Mesendoderm (in vitro differentiated cells): ENCODE measurements around the gene CPEB3.
A peak's percentile ranks its signal among the peaks of the same experiment; 100 is the strongest.

ENCODE experiments used
- DNase-seq: peaks from one replicate; pipeline ENCODE4 v3.0.0; 2013
- H2AK5ac ChIP-seq: 2 replicates; pipeline ENCODE4 v1.6.1; 2013; ENCODE audit warnings: low read length, inconsistent platforms
- H2BK120ac ChIP-seq: 2 replicates; pipeline ENCODE4 v1.6.1; 2013; ENCODE audit warnings: low read depth, mild to moderate bottlenecking, low read length, moderate library complexity, mixed read lengths
- H2BK15ac ChIP-seq: replicated peaks from 2 replicates; pipeline ENCODE4 v1.6.1; 2013; ENCODE audit warnings: low read depth, mild to moderate bottlenecking, moderate library complexity
- H2BK5ac ChIP-seq: 2 replicates; pipeline ENCODE4 v1.6.1; 2013; ENCODE audit warnings: low read length, inconsistent platforms
- H3K18ac ChIP-seq: 2 replicates; pipeline ENCODE4 v1.6.1; 2013; ENCODE audit warnings: mild to moderate bottlenecking, low read length, mixed read lengths
- H3K23ac ChIP-seq: one replicate; pipeline ENCODE4 v1.6.1; 2013; ENCODE audit warnings: low read length
- H3K27ac ChIP-seq: 2 replicates; pipeline ENCODE4 v1.5.1; 2013; ENCODE audit warnings: low read depth, mild to moderate bottlenecking, inconsistent platforms, low read length, moderate library complexity
- H3K27me3 ChIP-seq: 2 replicates; pipeline ENCODE4 v1.6.1; 2013; ENCODE audit warnings: low read length, control low read depth, mild to moderate bottlenecking, inconsistent platforms; ENCODE audit not compliant: insufficient read depth, poor library complexity
- H3K36me3 ChIP-seq: 2 replicates; pipeline ENCODE4 v1.6.1; 2013; ENCODE audit warnings: low read length, inconsistent platforms; ENCODE audit not compliant: control insufficient read depth, insufficient read depth
- H3K4ac ChIP-seq: one replicate; pipeline ENCODE4 v1.6.1; 2013; ENCODE audit warnings: low read depth, mild to moderate bottlenecking, low read length, moderate library complexity
- H3K4me1 ChIP-seq: 2 replicates; pipeline ENCODE4 v1.6.1; 2013; ENCODE audit warnings: low read depth, low read length, inconsistent platforms; ENCODE audit not compliant: control insufficient read depth
- H3K4me2 ChIP-seq: 2 replicates; pipeline ENCODE4 v1.6.1; 2013; ENCODE audit warnings: low read length
- H3K4me3 ChIP-seq: 2 replicates; pipeline ENCODE4 v1.5.1; 2013; ENCODE audit warnings: mild to moderate bottlenecking, low read length
- H3K56ac ChIP-seq: one replicate; pipeline ENCODE4 v1.6.1; 2013; ENCODE audit warnings: low read length
- H3K79me1 ChIP-seq: 2 replicates; pipeline ENCODE4 v1.6.1; 2013; ENCODE audit warnings: low read length, inconsistent platforms
- H3K79me2 ChIP-seq: 2 replicates; pipeline ENCODE4 v1.6.1; 2013; ENCODE audit warnings: mild to moderate bottlenecking, low read length; ENCODE audit not compliant: control insufficient read depth, insufficient read depth
- H3K9ac ChIP-seq: 2 replicates; pipeline ENCODE4 v1.6.1; 2013; ENCODE audit warnings: low read length, inconsistent platforms
- H4K5ac ChIP-seq: one replicate; pipeline ENCODE4 v1.6.1; 2013; ENCODE audit warnings: low read length
- H4K8ac ChIP-seq: one replicate; pipeline ENCODE4 v1.6.1; 2013; ENCODE audit warnings: low read depth, mild to moderate bottlenecking, control low read depth, low read length, moderate library complexity
- WGBS: extraction: QIAGEN DNeasy Blood & Tissue Kit; methylation state at CpG from one replicate; pipeline ENCODE4 v1.1.7; 2013; ENCODE audit warnings: low lambda C conversion rate, missing lambda C conversion rate; ENCODE audit not compliant: insufficient coverage; ENCODE audit errors: extremely low coverage; 5-methylcytosine and 5-hydroxymethylcytosine counted together

CPEB3 gene

GRCh38 chr10:92087750-92088395 lies 203.0 kb downstream of the CPEB3 start:
- H2BK5ac ChIP-seq, result no peak overlapping the region
- H2AK5ac ChIP-seq, result no peak overlapping the region
- peak; percentile 97 for DNase-seq
- no CpG with 5 or more reads among the region's 7 CpGs for WGBS
- no peak overlapping the region for H2BK120ac ChIP-seq
- no peaks in the 10 kb centered on the region for H3K79me2 ChIP-seq
- H3K4me2 ChIP-seq, result no peak overlapping the region
- no peaks in the 10 kb centered on the region for H3K79me1 ChIP-seq
- H3K36me3 ChIP-seq, result no peaks in the 10 kb centered on the region
- H3K56ac ChIP-seq, result peak overlapping the region; percentile 27
- H3K9ac ChIP-seq, result no peak overlapping the region
- no peak overlapping the region for H3K18ac ChIP-seq
- no peak overlapping the region for H4K5ac ChIP-seq
- no peak overlapping the region for H4K8ac ChIP-seq
- no peak overlapping the region for H3K4me3 ChIP-seq
- no peaks in the 10 kb centered on the region for H3K27me3 ChIP-seq
- H2BK15ac ChIP-seq, result no peak overlapping the region
- no peak overlapping the region for H3K23ac ChIP-seq
- H3K4me1 ChIP-seq, result no peaks in the 10 kb centered on the region
- no peak overlapping the region for H3K4ac ChIP-seq
- no peak overlapping the region for H3K27ac ChIP-seq

DNA sequence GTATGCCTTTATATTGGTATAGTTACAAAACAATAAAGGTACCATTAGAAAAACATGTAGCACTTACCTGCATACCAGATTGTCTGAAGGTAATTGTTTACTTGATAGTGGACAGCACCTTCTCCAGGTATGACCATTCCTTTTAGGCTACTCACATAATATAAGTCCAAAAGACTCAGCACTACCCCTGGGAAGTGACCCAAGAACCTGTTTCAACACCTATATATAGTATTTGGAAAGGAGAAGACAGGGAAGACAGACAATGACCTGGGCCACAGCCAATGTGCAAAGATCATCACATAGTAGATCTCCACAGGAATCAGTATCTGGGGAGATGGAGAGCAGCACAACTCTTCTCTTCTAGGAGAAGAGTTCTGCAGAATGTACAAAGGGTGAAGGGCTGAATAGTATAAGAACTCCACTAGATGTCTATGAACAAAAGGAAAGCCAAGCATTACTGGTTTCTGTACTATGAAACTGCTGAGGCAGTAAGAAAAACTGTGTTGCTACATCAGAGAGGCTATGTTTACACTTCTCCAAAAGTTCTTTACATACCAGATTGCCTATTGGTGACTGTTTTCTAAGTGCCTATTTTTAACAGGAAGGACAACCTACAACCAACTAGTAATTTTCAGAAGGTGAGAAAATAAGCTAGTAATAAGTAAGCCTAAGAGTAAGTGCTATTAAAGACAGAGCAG lies 208.1 kb downstream of the CPEB3 start:
- Histone ChIP-seq H3K4me3 (no peak overlapping the region), H3K9ac (no peak overlapping the region), H3K36me3 (no peaks in the 10 kb centered on the region), H3K4me2 (no peak overlapping the region), H3K79me1 (no peaks in the 10 kb centered on the region), H3K79me2 (no peaks in the 10 kb centered on the region), H3K4ac (no peak overlapping the region), H3K23ac (no peak overlapping the region), H2BK5ac (no peak overlapping the region), H2AK5ac (no peak overlapping the region), H3K18ac (no peak overlapping the region), H3K56ac (no peak overlapping the region), H3K27ac (no peak overlapping the region), H2BK120ac (no peak overlapping the region), H2BK15ac (no peak overlapping the region), H4K8ac (no peak overlapping the region), H3K27me3 (no peaks in the 10 kb centered on the region), H4K5ac (no peak overlapping the region), H3K4me1 (no peaks in the 10 kb centered on the region)
- DNase-seq, result no peak

DNA sequence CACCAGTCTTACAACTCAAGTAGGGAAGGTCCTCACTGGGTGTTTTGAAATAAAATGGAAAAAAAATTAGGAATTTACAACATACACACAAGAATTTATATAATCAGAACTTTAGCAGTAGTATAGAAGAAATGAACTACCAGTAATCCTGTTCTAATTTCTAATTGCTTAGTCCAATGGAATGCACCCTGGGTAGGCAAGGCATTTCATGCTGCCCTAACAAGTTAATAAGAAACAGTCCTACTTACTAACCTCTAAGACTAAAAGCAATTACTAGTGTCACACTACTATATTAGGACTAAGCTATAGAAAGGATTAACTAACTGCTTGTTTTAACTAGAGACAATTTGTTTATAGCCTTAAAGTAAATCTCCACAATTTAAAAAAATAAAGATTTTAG lies 209.2 kb downstream of the CPEB3 start:
- Histone ChIP-seq H3K18ac (no peak overlapping the region), H3K4me1 (no peaks in the 10 kb centered on the region), H3K27ac (no peak overlapping the region), H3K27me3 (no peaks in the 10 kb centered on the region), H3K23ac (no peak overlapping the region), H3K4me3 (no peak overlapping the region), H2AK5ac (no peak overlapping the region), H4K5ac (no peak overlapping the region), H3K4me2 (no peak overlapping the region), H3K79me1 (no peaks in the 10 kb centered on the region), H2BK120ac (no peak overlapping the region), H3K56ac (no peak overlapping the region), H4K8ac (no peak overlapping the region), H3K9ac (no peak overlapping the region), H2BK5ac (no peak overlapping the region), H3K36me3 (no peaks in the 10 kb centered on the region), H2BK15ac (no peak overlapping the region), H3K79me2 (no peaks in the 10 kb centered on the region), H3K4ac (no peak overlapping the region)
- DNase-seq, result no peak

DNA sequence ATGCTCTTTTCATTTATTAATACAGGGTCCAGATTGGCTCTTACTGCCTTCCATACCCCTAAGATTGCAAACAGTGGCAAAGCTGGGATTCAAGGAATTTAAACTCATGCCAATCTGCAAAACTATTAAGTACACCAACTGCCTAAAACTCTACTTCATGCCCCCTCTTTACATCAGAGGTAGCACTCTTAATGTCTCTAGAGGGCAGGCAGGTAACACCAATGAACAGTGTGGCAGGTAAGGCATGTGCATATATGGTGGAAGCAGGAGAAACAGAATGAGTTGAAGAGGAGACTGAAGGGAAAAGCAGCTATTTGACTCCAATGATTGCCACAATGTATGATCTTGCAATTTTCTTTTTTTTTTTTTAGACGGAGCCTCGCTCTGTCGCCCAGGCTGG lies 210.6 kb downstream of the CPEB3 start:
- no peak overlapping the region for H3K4ac ChIP-seq
- H3K23ac ChIP-seq, result no peak overlapping the region
- no peaks in the 10 kb centered on the region for H3K4me1 ChIP-seq
- no peak overlapping the region for H2BK120ac ChIP-seq
- no peaks in the 10 kb centered on the region for H3K79me2 ChIP-seq
- H3K27me3 ChIP-seq, result no peaks in the 10 kb centered on the region
- WGBS, result no CpG with 5 or more reads among the region's 3 CpGs
- H3K4me3 ChIP-seq, result no peak overlapping the region
- H3K56ac ChIP-seq, result no peak overlapping the region
- H4K8ac ChIP-seq, result no peak overlapping the region
- H3K9ac ChIP-seq, result no peak overlapping the region
- H3K4me2 ChIP-seq, result no peak overlapping the region
- H2BK15ac ChIP-seq, result no peak overlapping the region
- H3K27ac ChIP-seq, result no peak overlapping the region
- H2AK5ac ChIP-seq, result no peak overlapping the region
- H2BK5ac ChIP-seq, result no peak overlapping the region
- no peaks in the 10 kb centered on the region for H3K79me1 ChIP-seq
- DNase-seq, result peak; percentile 37
- no peak overlapping the region for H4K5ac ChIP-seq
- no peaks in the 10 kb centered on the region for H3K36me3 ChIP-seq
- no peak overlapping the region for H3K18ac ChIP-seq

DNA sequence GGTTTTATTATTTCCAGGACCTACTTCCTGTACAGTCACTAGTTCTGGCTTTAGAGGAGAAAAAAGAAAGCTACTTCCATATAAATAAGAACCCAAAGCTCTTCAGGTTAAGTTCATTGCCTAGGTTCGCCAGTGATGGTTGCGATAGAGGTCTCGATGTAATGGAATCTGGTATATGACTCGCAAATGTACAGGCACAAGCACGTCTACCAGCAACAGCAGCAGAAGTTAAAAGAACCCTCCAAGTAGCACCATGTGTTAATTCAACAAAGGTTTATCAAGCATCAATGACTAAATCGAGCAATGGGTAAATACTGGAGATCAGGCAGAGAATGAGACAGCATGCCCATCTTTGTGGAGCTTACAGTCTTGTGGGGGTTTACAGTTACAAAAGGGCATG lies 211.9 kb downstream of the CPEB3 start:
- H4K8ac ChIP-seq, result no peak overlapping the region
- H3K27me3 ChIP-seq, result no peaks in the 10 kb centered on the region
- no peaks in the 10 kb centered on the region for H3K4me1 ChIP-seq
- WGBS, result no CpG with 5 or more reads among the region's 6 CpGs
- no peak overlapping the region for H2BK5ac ChIP-seq
- H3K27ac ChIP-seq, result no peak overlapping the region
- H3K4me3 ChIP-seq, result no peak overlapping the region
- no peak overlapping the region for H3K4me2 ChIP-seq
- no peak overlapping the region for H3K23ac ChIP-seq
- no peak overlapping the region for H3K4ac ChIP-seq
- no peak overlapping the region for H2AK5ac ChIP-seq
- DNase-seq, result no peak
- H2BK15ac ChIP-seq, result no peak overlapping the region
- H3K9ac ChIP-seq, result no peak overlapping the region
- H3K79me1 ChIP-seq, result no peaks in the 10 kb centered on the region
- no peak overlapping the region for H4K5ac ChIP-seq
- no peaks in the 10 kb centered on the region for H3K79me2 ChIP-seq
- H3K36me3 ChIP-seq, result no peaks in the 10 kb centered on the region
- no peak overlapping the region for H3K56ac ChIP-seq
- no peak overlapping the region for H3K18ac ChIP-seq
- H2BK120ac ChIP-seq, result no peak overlapping the region

GRCh38 chr10:92076722-92077121 lies 214.2 kb downstream of the CPEB3 start:
- no peaks in the 10 kb centered on the region for H3K4me1 ChIP-seq

More at GRCh38 chr10:92076722-92077121, 214.2 kb downstream of the CPEB3 start:
- H3K79me2 ChIP-seq, result no peaks in the 10 kb centered on the region
- no peak overlapping the region for H3K4ac ChIP-seq
- H2BK15ac ChIP-seq, result no peak overlapping the region
- H3K56ac ChIP-seq, result no peak overlapping the region
- no peaks in the 10 kb centered on the region for H3K27me3 ChIP-seq
- no peak overlapping the region for H4K5ac ChIP-seq
- H2AK5ac ChIP-seq, result no peak overlapping the region
- no peak overlapping the region for H4K8ac ChIP-seq
- H3K79me1 ChIP-seq, result no peaks in the 10 kb centered on the region
- no peak overlapping the region for H3K4me2 ChIP-seq
- no peak overlapping the region for H2BK120ac ChIP-seq
- H3K9ac ChIP-seq, result no peak overlapping the region
- no peak overlapping the region for H3K23ac ChIP-seq
- H3K18ac ChIP-seq, result no peak overlapping the region
- H2BK5ac ChIP-seq, result no peak overlapping the region
- DNase-seq, result no peak
- no peaks in the 10 kb centered on the region for H3K36me3 ChIP-seq
- no peak overlapping the region for H3K4me3 ChIP-seq
- H3K27ac ChIP-seq, result no peak overlapping the region
